Mucosa of stomach (tissue), 1 donor: ENCODE data around the gene DLX1.
"Not testable (repeated sequence)": the region's sequence is repeated elsewhere in the genome, so short reads cannot be mapped to it uniquely, and the experiment has no call there.

ENCODE experiments used
- H3K27me3 ChIP-seq: one replicate; pipeline ENCODE4 v1.7.0; 2013; ENCODE audit warnings: mild to moderate bottlenecking, low read length; ENCODE audit not compliant: control insufficient read depth, insufficient read depth
- H3K36me3 ChIP-seq: one replicate; pipeline ENCODE4 v1.7.0; 2013; ENCODE audit warnings: low read length; ENCODE audit not compliant: control insufficient read depth, insufficient read depth
- H3K4me1 ChIP-seq: one replicate; pipeline ENCODE4 v1.7.0; 2013; ENCODE audit warnings: mild to moderate bottlenecking, low read length; ENCODE audit not compliant: control insufficient read depth, insufficient read depth
- H3K4me3 ChIP-seq: one replicate; pipeline ENCODE4 v1.7.0; 2013; ENCODE audit warnings: low read length
- H3K9ac ChIP-seq: one replicate; pipeline ENCODE4 v1.7.0; 2013; ENCODE audit warnings: mild to moderate bottlenecking, low read length, moderate library complexity
- H3K9me3 ChIP-seq: one replicate; pipeline ENCODE4 v1.7.0; 2013; ENCODE audit warnings: mild to moderate bottlenecking, low read length, moderate library complexity; ENCODE audit not compliant: control insufficient read depth
- donor health status: Pancreatic carcinoma.

Gene DLX1

DNA sequence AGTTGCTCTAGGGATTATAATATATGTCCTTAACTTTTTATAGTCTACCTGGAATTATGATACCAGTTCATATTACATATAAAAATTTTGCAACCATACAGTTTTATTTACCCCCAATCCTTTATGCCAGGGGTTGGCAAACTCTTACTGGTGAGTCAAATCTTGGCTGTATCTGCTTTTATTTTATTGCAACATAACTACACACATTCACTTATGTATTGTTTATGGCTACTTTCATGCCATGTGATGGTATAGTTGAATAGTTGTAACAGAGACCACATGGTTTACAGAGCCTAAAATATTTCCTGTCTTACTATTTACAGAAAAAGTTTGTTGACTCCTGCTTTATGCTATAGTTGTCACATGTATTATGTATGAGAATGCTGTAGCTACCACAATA lies 43.2 kb downstream of the DLX1 start:
- Histone ChIP-seq H3K27me3 (no peaks in the 10 kb centered on the region), H3K36me3 (no peaks in the 10 kb centered on the region), H3K4me3 (no peak overlapping the region), H3K9ac (no peak overlapping the region), H3K4me1 (no peaks in the 10 kb centered on the region), H3K9me3 (no peaks in the 10 kb centered on the region)

GRCh38 chr2:172129404-172129803 lies 44.1 kb downstream of the DLX1 start:
- no peaks in the 10 kb centered on the region for H3K9me3 ChIP-seq
- H3K4me1 ChIP-seq, result no peaks in the 10 kb centered on the region
- H3K36me3 ChIP-seq, result no peaks in the 10 kb centered on the region
- H3K4me3 ChIP-seq, result no peak overlapping the region
- H3K9ac ChIP-seq, result no peak overlapping the region
- no peaks in the 10 kb centered on the region for H3K27me3 ChIP-seq

- H3K9me3 ChIP-seq, result no peaks in the 10 kb centered on the region
- no peaks in the 10 kb centered on the region for H3K4me1 ChIP-seq
- no peak overlapping the region for H3K9ac ChIP-seq
- H3K36me3 ChIP-seq, result no peaks in the 10 kb centered on the region
- no peak overlapping the region for H3K4me3 ChIP-seq
- no peaks in the 10 kb centered on the region for H3K27me3 ChIP-seq
Observed at GRCh38 chr2:172131713-172132555, 46.6 kb downstream of the DLX1 start.

- Histone ChIP-seq H3K9me3 (no peaks in the 10 kb centered on the region), H3K27me3 (no peaks in the 10 kb centered on the region), H3K4me1 (no peaks in the 10 kb centered on the region), H3K4me3 (no peak overlapping the region), H3K36me3 (no peaks in the 10 kb centered on the region), H3K9ac (no peak overlapping the region)
Observed at GRCh38 chr2:172134270-172134669, 49.0 kb downstream of the DLX1 start.

GRCh38 chr2:172135446-172135845 lies 50.1 kb downstream of the DLX1 start:
- Histone ChIP-seq H3K9ac (no peak overlapping the region), H3K36me3 (no peaks in the 10 kb centered on the region)

DNA sequence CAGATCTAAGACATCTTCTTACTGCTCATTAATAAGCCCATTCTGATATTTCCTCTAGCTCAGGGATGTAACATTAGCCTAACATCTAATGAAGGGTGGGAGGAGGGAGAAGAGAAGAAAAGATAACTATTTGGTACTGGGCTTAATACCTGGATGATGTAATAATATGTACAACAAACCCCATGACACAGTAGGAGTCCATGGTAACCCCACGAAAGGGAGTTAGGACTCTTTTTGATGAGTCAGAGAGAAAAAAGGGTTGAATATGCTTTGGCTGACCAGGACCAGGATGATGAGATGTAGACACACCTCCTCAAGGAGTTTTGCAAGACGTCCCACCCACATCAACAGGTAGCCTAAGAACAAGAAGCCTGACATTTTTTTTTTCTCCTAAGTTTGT lies 51.8 kb downstream of the DLX1 start:
- H3K9ac ChIP-seq, result no peak overlapping the region
- H3K9me3 ChIP-seq, result no peaks in the 10 kb centered on the region
- H3K4me1 ChIP-seq, result no peaks in the 10 kb centered on the region
- no peaks in the 10 kb centered on the region for H3K36me3 ChIP-seq
- H3K4me3 ChIP-seq, result no peak overlapping the region
- H3K27me3 ChIP-seq, result no peaks in the 10 kb centered on the region

More at GRCh38 chr2:172135446-172135845, 50.1 kb downstream of the DLX1 start:
- Histone ChIP-seq H3K9me3 (no peaks in the 10 kb centered on the region), H3K4me1 (no peaks in the 10 kb centered on the region), H3K4me3 (no peak overlapping the region), H3K27me3 (no peaks in the 10 kb centered on the region)

GRCh38 chr2:172137943-172138342 lies 52.6 kb downstream of the DLX1 start:
- H3K4me3 ChIP-seq, result no peak overlapping the region
- H3K36me3 ChIP-seq, result no peaks in the 10 kb centered on the region
- H3K27me3 ChIP-seq, result no peaks in the 10 kb centered on the region
- no peak overlapping the region for H3K9ac ChIP-seq
- H3K4me1 ChIP-seq, result no peaks in the 10 kb centered on the region
- H3K9me3 ChIP-seq, result no peaks in the 10 kb centered on the region

- H3K9ac ChIP-seq, H3K27me3 ChIP-seq: not testable (repeated sequence)
Observed at GRCh38 chr2:172138727-172139126, 53.4 kb downstream of the DLX1 start.

More at GRCh38 chr2:172138727-172139126, 53.4 kb downstream of the DLX1 start:
- H3K36me3 ChIP-seq, H3K4me1 ChIP-seq, H3K4me3 ChIP-seq, H3K9me3 ChIP-seq: not testable (repeated sequence)
